AG04450 (cell line): ENCODE data around the gene IFI27L2. TPM values are rescaled to one million over a fixed set of nuclear protein-coding genes. Genes with fewer than 3 reads are reported as not detected.

Source experiments
- CTCF ChIA-PET: fragments of 300-600, 350-600 bp; formaldehyde crosslinking; extraction: SDS; loops from one replicate; lab custom pipeline; 2022; ENCODE audit warnings: antibody characterized with exemption, inconsistent platforms; lab: Charles Lee
- POLR2A ChIA-PET: fragments of 350-600 bp; formaldehyde crosslinking; extraction: SDS; loops from one replicate; lab custom pipeline; 2021; ENCODE audit warnings: antibody characterized with exemption, inconsistent platforms; lab: Yijun Ruan, JAX
- DNase-seq: peaks from one replicate; pipeline ENCODE4 v3.0.0-alpha.2; 2011; ENCODE audit warnings: low read depth, low spot score
- H3K27ac ChIP-seq: one replicate; pipeline ENCODE4 v1.5.1; 2012; ENCODE audit warnings: low read depth, low read length, control low read depth
- H3K27me3 ChIP-seq: one replicate; pipeline ENCODE4 v1.6.0; 2012; ENCODE audit warnings: low read length; ENCODE audit not compliant: control insufficient read depth, insufficient read depth
- H3K4me3 ChIP-seq: 2 replicates; pipeline ENCODE4 v1.5.1; 2011; ENCODE audit warnings: mild to moderate bottlenecking, low read depth, low read length, control low read depth
- H3K9me3 ChIP-seq: 2 replicates; pipeline ENCODE4 v1.5.1; 2012; ENCODE audit warnings: low read length; ENCODE audit not compliant: control insufficient read depth, insufficient read depth
- CTCF ChIP-seq: IDR thresholded peaks from 2 replicates; pipeline ENCODE4 v1.5.1; 2011; ENCODE audit warnings: low read depth, low read length, control low read depth, inconsistent platforms
- polyA plus RNA-seq: library from polyadenylated mRNA; depleted of rRNA; stranded (reverse); fragments of >200 nt; gene quantifications from 2 replicates; pipeline ENCODE4 v1.2.3, GENCODE V29; 2011

The IFI27L2 gene
- polyA plus RNA-seq, 1 experiment = 81.9 TPM

GRCh38 chr14:94112513-94113063 is 16.8 kb downstream of the IFI27L2 start:
- CTCF ChIA-PET = interaction anchor here (3.7 kb wide), 1 partner anchor 20 kb away, joined by 16 read pairs; no protein-coding TSS in a partner anchor
- TF ChIP-seq CTCF = no peak
- no peak for DNase-seq

GRCh38 chr14:94111276-94112095 is 17.9 kb downstream of the IFI27L2 start:
- no peak for DNase-seq
- CTCF ChIA-PET = interaction anchor here (2.0 to 3.7 kb wide), 2 partner anchors 21 to 25 kb away, joined by 5 to 16 read pairs; no protein-coding TSS in a partner anchor
- no peak for TF ChIP-seq CTCF
- H3K4me3 ChIP-seq = no peak overlapping the region
- POLR2A ChIA-PET = no interaction called here
- H3K9me3 ChIP-seq = peaks cover 5% of the 10 kb centered on the region; the same call in 1 of the 2 replicates
- peaks cover 4% of the 10 kb centered on the region for H3K27me3 ChIP-seq
- no peak overlapping the region for H3K27ac ChIP-seq

More at GRCh38 chr14:94112513-94113063, 16.8 kb downstream of the IFI27L2 start:
- Histone ChIP-seq H3K27ac (no peak overlapping the region), H3K4me3 (no peak overlapping the region), H3K9me3 (peaks cover 5% of the 10 kb centered on the region; the same call in 1 of the 2 replicates), H3K27me3 (peaks cover 7% of the 10 kb centered on the region)
- POLR2A ChIA-PET = no interaction called here

- no peak for TF ChIP-seq CTCF
- Histone ChIP-seq H3K4me3 (no peak within 1 kb of the TSS), H3K27me3 (peaks cover 2% of the 10 kb centered on the region), H3K9me3 (peaks cover 4% of the 10 kb centered on the region; the same call in 1 of the 2 replicates), H3K27ac (no peak within 1 kb of the TSS)
- POLR2A ChIA-PET = no interaction called here
- no peak for DNase-seq
- CTCF ChIA-PET = interaction anchor here (0.6 to 3.7 kb wide), 4 partner anchors 22 to 505 kb away, joined by 3 to 16 read pairs (median 4); no protein-coding TSS in a partner anchor
These were observed 18.7 kb downstream of the IFI27L2 start, which contains the start of gene IFI27 for GRCh38 chr14:94110552-94111181. Gene IFI27, plus strand, starts transcription at chr14:94110736.

- no peak for TF ChIP-seq CTCF
- ChIA-PET CTCF (interaction anchor here (1.0 to 3.7 kb wide), 2 partner anchors 23 to 71 kb away, joined by 3 to 16 read pairs; no protein-coding TSS in a partner anchor), POLR2A (no interaction called here)
- no peaks in the 10 kb centered on the region for H3K27me3 ChIP-seq
- no peak for DNase-seq
- H3K9me3 ChIP-seq = no peaks in the 10 kb centered on the region
- H3K4me3 ChIP-seq = no peak overlapping the region
- H3K27ac ChIP-seq = no peak overlapping the region
These were observed 19.5 kb downstream of the IFI27L2 start for GRCh38 chr14:94109915-94110250.
